ENCODE measurements around the gene ZNF397.

Gene ZNF397

DNA sequence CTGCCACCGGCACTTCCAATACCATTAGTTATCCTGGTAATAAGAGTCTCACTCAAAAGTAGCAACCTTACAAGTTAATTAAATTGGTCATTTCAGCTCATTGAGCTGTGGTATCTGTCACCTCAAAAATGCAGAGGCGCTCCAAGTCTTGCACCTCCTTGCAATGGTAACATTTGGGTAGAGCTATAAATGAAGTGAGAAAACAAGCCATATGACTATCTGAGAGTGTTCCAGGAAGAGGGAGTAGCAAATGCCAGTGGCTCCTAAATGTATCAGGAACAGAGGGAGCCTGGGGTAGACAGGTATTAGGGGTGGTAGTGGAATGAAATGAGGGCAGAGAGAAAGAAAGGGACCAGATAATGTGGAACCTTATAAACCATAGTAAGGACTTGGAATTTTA, 55.2 kb downstream of the ZNF397 start:
- DNase-seq (ENCODE audit: low spot score), result no peak

DNA sequence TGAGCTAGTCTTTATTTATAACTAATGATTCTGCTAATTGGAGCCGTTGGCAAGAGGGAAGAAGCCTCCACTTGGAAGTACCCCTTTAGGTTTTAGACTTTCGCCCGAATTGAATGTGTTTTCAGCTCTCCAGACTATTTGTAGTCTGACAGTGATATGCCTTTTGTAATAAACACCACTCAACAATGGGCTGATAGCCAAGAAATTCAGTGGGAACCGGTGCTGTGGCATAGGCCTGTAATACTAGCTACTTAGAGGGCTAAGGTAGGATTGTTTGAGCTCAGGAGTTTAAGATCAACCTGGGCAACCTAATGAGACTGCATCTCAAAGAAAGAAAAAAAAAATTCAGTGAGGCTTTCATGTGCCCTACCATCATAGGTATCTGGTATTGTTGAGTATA, 62.8 kb downstream of the ZNF397 start:
- no peak for DNase-seq (ENCODE audit: low spot score)

DNA sequence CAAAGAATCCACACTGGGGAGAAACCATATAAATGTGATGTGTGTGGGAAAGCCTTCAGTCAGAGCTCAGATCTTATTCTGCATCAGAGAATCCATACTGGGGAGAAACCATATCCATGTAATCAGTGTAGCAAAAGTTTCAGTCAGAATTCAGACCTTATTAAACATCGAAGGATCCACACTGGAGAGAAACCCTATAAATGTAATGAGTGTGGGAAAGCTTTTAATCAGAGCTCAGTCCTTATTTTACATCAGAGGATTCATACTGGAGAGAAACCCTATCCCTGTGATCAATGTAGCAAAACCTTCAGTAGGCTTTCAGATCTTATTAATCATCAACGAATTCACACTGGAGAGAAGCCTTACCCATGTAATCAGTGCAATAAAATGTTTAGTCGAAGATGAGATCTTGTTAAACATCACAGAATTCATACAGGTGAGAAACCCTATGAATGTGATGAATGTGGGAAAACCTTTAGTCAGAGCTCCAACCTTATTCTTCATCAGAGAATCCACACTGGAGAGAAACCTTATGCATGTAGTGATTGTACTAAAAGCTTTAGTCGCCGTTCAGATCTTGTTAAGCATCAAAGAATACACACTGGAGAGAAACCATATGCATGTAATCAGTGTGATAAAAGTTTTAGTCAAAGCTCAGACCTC, 65.9 kb downstream of the ZNF397 start:
- DNase-seq (ENCODE audit: low spot score), result no peak

Data from AG20443 (cell line).